GM13977 (cell line): Measurements from ENCODE around the gene UBR4.

ENCODE experiments used
- DNase-seq: peaks from one replicate; pipeline ENCODE4 v3.0.0; 2012; ENCODE audit warnings: low spot score
- CTCF ChIP-seq: IDR thresholded peaks from 2 replicates; pipeline ENCODE4 v1.5.1; 2012; ENCODE audit warnings: mild to moderate bottlenecking, control low read depth; ENCODE audit not compliant: insufficient read depth; ENCODE audit errors: extremely low read depth, missing control alignments
- in situ Hi-C: fragments of 300-500 bp; cut with MboI; formaldehyde crosslinking; loops from one replicate; pipeline ENCODE4 v1.12.0; 2022; ENCODE audit warnings: low sequenced_read_pairs, low pct_unique_long_range_greater_than_20kb, mixed read lengths, inconsistent platforms; ENCODE audit not compliant: unreplicated experiment

The UBR4 gene

GRCh38 chr1:19083081-19083480 is 127.0 kb downstream of the UBR4 start:
- TF ChIP-seq CTCF = no peak
- DNase-seq = no peak
- in situ Hi-C loops = no loop called here

GRCh38 chr1:19081218-19081893 is 128.7 kb downstream of the UBR4 start:
- TF ChIP-seq CTCF = no peak
- in situ Hi-C loops = no loop called here
- no peak for DNase-seq

GRCh38 chr1:19080721-19081120 is 129.3 kb downstream of the UBR4 start:
- in situ Hi-C loops = no loop called here
- no peak for DNase-seq
- TF ChIP-seq CTCF = no peak

GRCh38 chr1:19079541-19080472 is 130.3 kb downstream of the UBR4 start:
- DNase-seq = no peak
- in situ Hi-C loops = no loop called here
- no peak for TF ChIP-seq CTCF

- in situ Hi-C loops = no loop called here
- TF ChIP-seq CTCF = no peak
- DNase-seq = no peak
Observed at GRCh38 chr1:19078536-19078935, 131.5 kb downstream of the UBR4 start.

GRCh38 chr1:19076841-19077616 is 133.0 kb downstream of the UBR4 start:
- in situ Hi-C loops = no loop called here
- DNase-seq = no peak
- TF ChIP-seq CTCF = no peak
